Central memory CD8-positive, alpha-beta T cell (primary cell): ENCODE results near the gene STARD5.

Experiments used
- ATAC-seq: fragments of 150-1000 bp; cut with Tn5 transposase; replicated peaks from 2 replicates; pipeline ENCODE4 v1.10.0; 2022; ENCODE audit warnings: mild to moderate bottlenecking, moderate FRiP score, moderate number of reproducible peaks; ENCODE audit not compliant: poor library complexity, severe bottlenecking; ENCODE audit errors: extremely low read depth
- DNase-seq, 2 donors: peaks; one replicate each; pipeline ENCODE4 v3.0.0; 2021; ENCODE audit warnings: low spot score in 2 of 2
- H3K27ac Mint-ChIP-seq: one replicate; pipeline ENCODE4 v1.8.0; 2022; ENCODE audit warnings: low read depth, mild to moderate bottlenecking, moderate library complexity, mixed read lengths
- H3K27me3 Mint-ChIP-seq: one replicate; pipeline ENCODE4 v1.8.0; 2022; ENCODE audit warnings: mixed read lengths
- H3K36me3 Mint-ChIP-seq: one replicate; pipeline ENCODE4 v1.8.0; 2022; ENCODE audit warnings: mild to moderate bottlenecking, moderate library complexity, mixed read lengths; ENCODE audit not compliant: insufficient read depth
- H3K4me1 Mint-ChIP-seq: one replicate; pipeline ENCODE4 v1.8.0; 2022; ENCODE audit warnings: mixed read lengths
- H3K4me3 Mint-ChIP-seq: one replicate; pipeline ENCODE4 v1.8.0; 2022; ENCODE audit warnings: mild to moderate bottlenecking, moderate library complexity, mixed read lengths
- H3K9me3 Mint-ChIP-seq: one replicate; pipeline ENCODE4 v1.8.0; 2022; ENCODE audit warnings: mixed read lengths

The STARD5 gene

DNA sequence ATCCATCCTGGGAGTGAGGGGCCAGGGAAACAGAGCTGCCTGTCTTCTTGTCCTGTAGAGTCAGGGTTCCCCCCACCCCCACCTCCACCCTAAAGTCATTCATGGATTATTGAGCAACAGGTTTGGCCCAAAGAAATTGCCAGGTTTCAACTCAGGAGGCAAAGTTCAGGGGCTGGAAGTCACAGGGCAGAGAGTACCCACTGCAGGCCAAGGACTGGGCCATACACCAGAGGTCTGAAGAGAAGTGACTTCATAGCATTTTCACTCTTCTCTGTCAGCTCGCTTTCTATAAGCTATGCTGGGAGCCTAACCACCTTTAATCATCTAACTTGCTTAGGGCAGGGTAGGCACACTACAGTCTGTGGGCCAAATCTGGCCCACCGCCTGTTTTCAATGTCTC lies 50.1 kb downstream of the STARD5 start:
- DNase-seq: no peak
- no peak overlapping the region for H3K4me3 Mint-ChIP-seq
- H3K27ac Mint-ChIP-seq: no peak overlapping the region
- no peaks in the 10 kb centered on the region for H3K36me3 Mint-ChIP-seq
- no peak for ATAC-seq
- H3K9me3 Mint-ChIP-seq: no peaks in the 10 kb centered on the region
- H3K4me1 Mint-ChIP-seq: peaks cover 15% of the 10 kb centered on the region
- no peaks in the 10 kb centered on the region for H3K27me3 Mint-ChIP-seq

DNA sequence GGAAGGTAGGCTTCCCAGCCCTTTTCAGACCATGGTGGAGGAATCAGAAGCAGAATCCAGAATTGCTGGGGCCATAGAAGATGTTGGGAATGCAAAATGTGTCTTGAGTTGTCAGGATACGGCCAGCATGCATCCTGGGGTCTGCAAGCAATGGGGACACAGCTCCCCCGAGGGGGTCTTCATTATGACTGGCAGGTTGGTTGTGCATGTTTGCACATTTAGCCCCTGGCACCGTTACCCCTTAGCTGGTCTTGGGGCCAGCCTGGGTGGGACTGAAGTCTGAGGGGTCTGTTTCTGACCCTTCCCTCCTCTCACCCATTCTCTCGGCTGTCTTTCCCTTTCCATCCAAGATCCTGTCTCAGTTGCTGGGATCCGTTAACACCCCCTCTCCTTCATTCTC lies 50.7 kb downstream of the STARD5 start:
- Mint-ChIP-seq H3K4me3 (no peak overlapping the region), H3K27me3 (no peaks in the 10 kb centered on the region), H3K9me3 (no peaks in the 10 kb centered on the region), H3K27ac (no peak overlapping the region), H3K36me3 (no peaks in the 10 kb centered on the region), H3K4me1 (peaks cover 12% of the 10 kb centered on the region)
- ATAC-seq: no peak
- DNase-seq: no peak

DNA sequence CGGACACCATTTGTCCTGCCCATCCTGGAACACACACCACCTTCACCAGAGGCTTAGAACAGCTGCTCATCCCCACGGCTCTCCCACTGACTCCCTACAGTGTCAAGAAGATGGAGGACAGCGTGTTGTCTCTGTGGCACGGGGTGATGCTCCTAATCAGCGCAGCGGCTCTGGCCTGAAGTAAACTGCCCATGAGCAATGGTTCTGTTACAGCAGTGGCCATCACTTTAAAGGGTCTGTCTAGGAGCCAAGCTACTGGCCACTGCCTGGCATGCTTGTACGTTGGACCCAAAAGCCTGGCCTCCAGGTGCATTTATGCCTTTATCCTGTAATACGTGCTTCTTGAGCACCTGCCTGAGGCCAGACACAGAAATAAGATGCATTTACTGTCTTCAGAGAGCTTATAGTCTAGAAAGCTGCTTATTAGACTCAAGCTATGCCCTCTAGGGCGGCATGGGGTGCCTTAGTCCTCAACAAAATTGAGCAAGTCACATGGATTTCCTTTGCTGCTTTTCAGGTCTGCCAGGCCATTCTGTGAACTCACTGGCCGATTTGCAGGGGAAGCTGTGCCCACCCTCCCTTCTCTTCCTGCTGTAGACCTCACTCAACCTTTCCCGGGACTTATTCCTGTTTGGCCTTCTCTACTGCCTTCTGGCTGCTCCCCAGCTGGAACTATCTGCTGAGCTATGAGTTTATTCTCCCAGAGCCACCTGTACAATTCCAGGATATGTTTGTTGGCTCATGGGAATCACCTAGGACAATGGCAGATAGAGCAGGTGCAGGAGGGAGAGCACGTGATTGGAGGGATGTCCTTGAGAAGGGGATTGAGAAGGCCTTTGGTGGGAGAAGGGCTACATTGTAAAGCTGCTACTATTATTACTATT lies 51.9 kb downstream of the STARD5 start:
- no peaks in the 10 kb centered on the region for H3K27me3 Mint-ChIP-seq
- no peak overlapping the region for H3K27ac Mint-ChIP-seq
- peaks cover 9% of the 10 kb centered on the region for H3K4me1 Mint-ChIP-seq
- no peak overlapping the region for H3K4me3 Mint-ChIP-seq
- no peak for ATAC-seq
- H3K36me3 Mint-ChIP-seq: no peaks in the 10 kb centered on the region
- no peaks in the 10 kb centered on the region for H3K9me3 Mint-ChIP-seq
- DNase-seq: no peak

DNA sequence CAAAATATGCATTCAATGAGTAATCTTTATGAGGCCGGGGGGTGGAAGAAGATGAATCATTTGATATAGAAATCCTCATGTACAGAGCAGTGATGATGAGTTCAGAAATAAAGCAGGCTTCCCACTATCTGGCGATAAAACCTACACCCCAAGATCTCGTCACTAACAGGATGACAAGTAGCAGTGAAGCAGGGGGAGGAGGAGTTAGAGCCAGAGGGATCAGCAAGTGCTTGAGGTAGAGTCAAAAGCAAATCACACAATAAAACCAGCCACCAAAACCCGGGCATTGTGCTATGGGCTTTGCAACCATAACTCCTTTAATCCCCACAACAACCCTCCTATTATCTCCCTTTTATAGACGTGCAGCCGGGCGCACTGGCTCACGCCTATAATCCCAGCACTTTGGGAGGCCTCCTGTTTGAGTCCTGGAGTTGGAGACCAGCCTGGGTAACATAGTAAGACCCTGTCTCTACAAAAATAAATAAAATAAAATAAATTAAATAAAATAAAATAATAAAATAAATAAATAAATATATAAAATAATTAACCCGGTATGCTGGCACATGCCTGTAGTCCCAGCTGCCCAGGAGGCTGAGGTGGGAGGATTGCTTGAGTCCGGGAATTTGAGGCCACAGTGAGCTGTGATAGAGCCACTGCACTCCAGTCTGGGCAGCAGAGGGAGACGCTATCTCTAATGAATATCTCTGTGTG lies 53.0 kb downstream of the STARD5 start:
- no peak for ATAC-seq
- Mint-ChIP-seq H3K27me3 (no peaks in the 10 kb centered on the region), H3K9me3 (no peaks in the 10 kb centered on the region), H3K4me3 (no peak overlapping the region), H3K36me3 (peaks cover under 1% of the 10 kb centered on the region), H3K27ac (no peak overlapping the region), H3K4me1 (peaks cover 17% of the 10 kb centered on the region)
- no peak for DNase-seq

DNA sequence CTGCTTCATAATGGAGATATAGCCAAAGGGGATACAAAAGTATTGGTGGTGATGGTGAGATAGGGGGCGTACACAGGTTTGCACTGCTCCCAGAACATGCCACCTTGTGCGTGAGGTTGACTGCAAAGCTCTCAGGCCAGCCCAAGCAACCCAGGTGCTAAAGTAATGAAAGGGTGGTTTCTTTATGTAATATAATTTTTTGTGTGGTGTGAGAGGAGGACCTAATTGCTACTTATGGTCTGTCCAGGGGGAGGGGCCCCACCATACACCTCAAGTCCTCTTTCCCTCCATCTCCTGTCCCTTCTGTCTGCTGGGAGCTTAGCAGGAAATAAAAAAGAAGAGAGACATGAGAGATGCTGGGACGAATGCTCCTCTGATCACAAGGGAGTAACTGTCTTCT lies 53.8 kb downstream of the STARD5 start:
- ATAC-seq (no peak), DNase-seq (no peak)
- peaks cover 1% of the 10 kb centered on the region for H3K36me3 Mint-ChIP-seq
- H3K9me3 Mint-ChIP-seq: no peaks in the 10 kb centered on the region
- peaks cover 22% of the 10 kb centered on the region for H3K4me1 Mint-ChIP-seq
- H3K4me3 Mint-ChIP-seq: no peak overlapping the region
- H3K27me3 Mint-ChIP-seq: peaks cover 6% of the 10 kb centered on the region
- no peak overlapping the region for H3K27ac Mint-ChIP-seq

DNA sequence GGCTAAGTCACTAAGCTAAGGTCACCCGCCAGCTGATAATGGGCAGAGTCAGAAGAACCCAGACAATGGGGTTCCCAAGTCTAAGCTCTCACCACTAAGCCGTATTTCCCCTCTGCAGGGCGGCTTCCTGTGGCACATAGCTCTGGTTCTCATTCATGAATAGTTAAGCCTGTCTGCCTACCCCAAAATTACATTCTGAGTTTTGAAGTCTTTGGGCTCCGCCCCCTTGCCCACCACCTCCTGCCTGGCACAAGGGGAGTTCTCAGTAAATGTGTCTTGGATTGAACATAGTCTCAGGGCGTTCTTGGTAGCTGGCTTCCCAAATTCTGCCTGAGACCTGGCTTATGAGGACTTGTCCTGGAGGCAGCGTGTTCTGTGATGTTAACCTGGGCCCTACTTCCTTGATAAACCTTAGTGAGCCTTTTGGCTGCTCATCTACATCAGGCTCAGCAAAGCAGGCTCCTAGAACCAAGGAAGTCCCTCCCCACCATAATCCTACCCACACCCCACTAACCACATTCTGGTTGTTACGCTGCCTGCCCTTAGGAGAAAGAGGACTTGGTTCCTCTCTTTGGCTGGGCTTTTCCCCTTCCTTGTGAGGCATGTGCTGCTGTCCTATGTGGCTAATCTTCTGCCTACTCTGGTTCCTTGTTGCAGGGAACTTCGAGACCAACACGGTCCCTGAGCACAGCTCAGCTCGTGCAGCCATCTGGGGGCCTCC lies 54.9 kb downstream of the STARD5 start:
- DNase-seq: no peak
- ATAC-seq: no peak
- no peak overlapping the region for H3K4me3 Mint-ChIP-seq
- H3K27me3 Mint-ChIP-seq: peaks cover 17% of the 10 kb centered on the region
- no peaks in the 10 kb centered on the region for H3K9me3 Mint-ChIP-seq
- peaks cover 18% of the 10 kb centered on the region for H3K4me1 Mint-ChIP-seq
- H3K36me3 Mint-ChIP-seq: peaks cover 1% of the 10 kb centered on the region
- no peak overlapping the region for H3K27ac Mint-ChIP-seq

DNA sequence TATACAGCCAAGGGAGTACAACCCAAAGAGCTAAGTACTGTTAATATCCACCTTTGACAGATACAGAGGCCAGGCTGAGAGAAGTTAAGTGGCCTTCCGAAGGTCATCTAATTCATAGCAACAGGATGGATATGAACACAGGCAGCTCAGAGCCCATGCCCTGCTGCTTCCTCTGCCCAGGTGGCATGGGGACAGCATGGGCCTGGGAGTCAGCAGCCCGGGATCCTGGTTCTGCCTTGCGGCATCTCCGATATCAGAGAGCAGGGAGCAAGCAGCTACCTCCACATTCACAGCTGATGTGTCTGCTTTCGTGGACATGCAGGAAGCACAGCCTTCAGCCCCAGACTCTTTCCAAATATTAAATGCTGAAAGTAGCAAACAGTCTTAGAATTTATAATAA lies 55.6 kb downstream of the STARD5 start:
- H3K27ac Mint-ChIP-seq: no peak overlapping the region
- no peak for DNase-seq
- no peaks in the 10 kb centered on the region for H3K9me3 Mint-ChIP-seq
- peaks cover 24% of the 10 kb centered on the region for H3K27me3 Mint-ChIP-seq
- H3K4me1 Mint-ChIP-seq: peaks cover 18% of the 10 kb centered on the region
- ATAC-seq: no peak
- no peak overlapping the region for H3K4me3 Mint-ChIP-seq
- peaks cover 1% of the 10 kb centered on the region for H3K36me3 Mint-ChIP-seq

DNA sequence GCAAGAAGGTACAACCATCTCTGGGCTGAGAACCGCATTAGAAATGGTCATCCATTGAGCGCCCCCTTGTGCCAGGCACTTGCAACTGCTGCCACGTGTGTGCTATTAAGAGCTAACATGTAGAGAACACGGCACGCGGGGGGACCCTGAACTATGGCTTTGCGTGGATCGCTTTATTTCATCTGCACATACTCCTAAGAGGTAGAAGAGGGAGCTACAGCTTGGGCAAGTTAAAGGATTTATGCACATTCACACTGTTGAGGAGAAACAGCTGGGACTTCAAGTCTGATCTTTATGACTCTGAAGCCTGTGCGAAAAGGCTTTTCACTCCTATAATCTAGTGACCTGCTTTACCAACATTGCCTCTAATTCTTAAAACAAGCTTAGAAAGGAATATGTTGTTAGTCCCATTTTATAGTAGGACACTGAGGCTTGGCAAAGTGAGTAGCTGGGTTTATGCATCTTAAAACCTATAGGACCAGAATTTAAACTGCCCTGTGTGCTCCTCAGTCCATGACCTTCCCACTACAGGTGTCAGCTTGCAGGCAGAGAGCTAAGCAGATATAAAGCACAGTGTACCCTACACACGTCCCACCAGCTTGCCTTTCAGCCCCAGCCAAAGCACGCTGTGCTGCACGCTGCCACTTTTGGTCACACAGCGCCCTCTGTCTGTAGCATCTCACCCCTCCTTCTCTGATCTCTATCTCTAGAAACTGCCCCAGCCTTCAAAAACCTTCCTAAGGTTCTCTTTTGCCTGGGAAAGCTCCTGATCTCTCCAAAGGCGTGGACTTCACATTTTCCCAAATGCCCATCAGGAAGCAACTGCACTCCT lies 57.8 kb downstream of the STARD5 start:
- Mint-ChIP-seq H3K36me3 (peaks cover 1% of the 10 kb centered on the region), H3K27ac (no peak overlapping the region), H3K4me3 (peak overlapping the region; percentile 56), H3K27me3 (peaks cover 29% of the 10 kb centered on the region), H3K4me1 (peaks cover 18% of the 10 kb centered on the region), H3K9me3 (no peaks in the 10 kb centered on the region)
- ATAC-seq: peak; percentile 96
- peak; percentile 62 to 78 for DNase-seq

DNA sequence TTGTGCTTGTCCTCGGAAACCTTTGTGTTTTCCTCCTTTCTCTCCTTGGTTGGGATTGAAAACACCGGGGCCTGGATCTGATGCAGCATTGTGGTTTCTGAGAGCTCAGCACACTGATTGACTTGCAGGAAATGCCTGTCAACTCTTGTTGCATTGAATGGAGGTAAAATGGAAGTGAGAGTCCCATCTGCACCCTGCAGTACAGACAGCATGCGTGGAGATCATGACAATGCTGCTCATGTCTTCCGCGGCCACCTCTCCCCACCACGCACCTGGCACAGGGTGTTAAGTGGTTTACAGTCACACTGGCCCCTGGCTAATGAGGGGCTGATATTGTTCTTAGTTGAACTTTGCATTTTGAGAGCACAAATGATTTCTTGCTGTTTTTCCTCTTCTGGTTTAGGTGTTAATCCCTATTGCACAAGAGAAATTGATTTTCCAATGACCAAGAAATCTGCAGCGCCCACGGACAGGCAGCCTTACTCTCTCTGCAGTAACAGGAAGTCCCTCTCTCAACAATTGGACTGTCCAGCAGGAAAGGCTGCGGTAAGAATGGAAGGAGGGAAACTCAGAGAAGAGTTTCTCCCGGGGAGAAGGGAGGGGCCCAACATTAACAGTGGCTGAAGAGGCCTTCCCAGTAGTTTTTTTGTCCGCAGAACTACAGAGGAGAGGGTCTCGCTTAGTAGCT lies 58.5 kb downstream of the STARD5 start:
- H3K36me3 Mint-ChIP-seq: peaks cover 1% of the 10 kb centered on the region
- peaks cover 29% of the 10 kb centered on the region for H3K27me3 Mint-ChIP-seq
- H3K4me3 Mint-ChIP-seq: peak overlapping the region; percentile 56
- H3K9me3 Mint-ChIP-seq: no peaks in the 10 kb centered on the region
- H3K27ac Mint-ChIP-seq: no peak overlapping the region
- ATAC-seq (no peak), DNase-seq (no peak)
- peaks cover 18% of the 10 kb centered on the region for H3K4me1 Mint-ChIP-seq

DNA sequence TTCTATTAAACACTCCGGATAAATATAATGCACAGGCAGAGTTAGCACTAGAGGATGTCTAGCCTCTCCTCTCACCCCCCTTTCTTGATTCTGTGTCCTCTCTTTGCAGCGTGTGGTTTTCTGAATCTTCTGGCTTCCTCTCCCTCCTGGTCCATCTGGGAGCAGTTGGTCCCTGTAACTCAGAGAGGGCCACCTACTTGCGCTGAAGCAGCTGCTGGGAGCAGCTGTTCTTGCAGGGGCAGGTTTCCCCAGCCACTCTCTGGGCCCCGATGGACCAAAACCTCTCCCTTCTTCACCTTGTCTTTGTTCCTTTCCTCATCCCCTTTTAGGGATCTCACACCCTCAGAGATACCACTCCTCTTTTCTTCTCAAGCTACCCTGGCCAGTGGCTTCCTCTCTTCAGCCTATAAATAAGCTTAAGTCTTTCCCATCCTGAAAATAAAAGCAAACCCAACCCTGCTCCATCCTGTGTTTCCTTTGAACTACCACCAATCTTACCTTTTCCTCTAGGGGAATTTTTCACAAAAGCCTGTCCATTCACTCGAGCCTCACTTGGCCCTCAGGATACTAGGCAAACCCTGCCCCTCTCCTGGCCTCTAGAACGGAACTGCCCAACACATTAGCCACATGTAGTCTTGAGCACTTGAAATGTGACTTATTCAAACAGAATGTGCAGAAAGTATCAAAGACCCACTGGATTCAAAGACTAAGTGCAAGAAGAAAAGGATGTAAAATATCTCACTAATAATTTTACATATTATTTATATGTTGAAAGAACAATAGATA lies 59.7 kb downstream of the STARD5 start:
- H3K4me1 Mint-ChIP-seq: peaks cover 18% of the 10 kb centered on the region
- H3K36me3 Mint-ChIP-seq: peaks cover 1% of the 10 kb centered on the region
- H3K27ac Mint-ChIP-seq: no peak overlapping the region
- no peak for ATAC-seq
- DNase-seq: no peak
- H3K4me3 Mint-ChIP-seq: no peak overlapping the region
- no peaks in the 10 kb centered on the region for H3K9me3 Mint-ChIP-seq
- peaks cover 39% of the 10 kb centered on the region for H3K27me3 Mint-ChIP-seq

DNA sequence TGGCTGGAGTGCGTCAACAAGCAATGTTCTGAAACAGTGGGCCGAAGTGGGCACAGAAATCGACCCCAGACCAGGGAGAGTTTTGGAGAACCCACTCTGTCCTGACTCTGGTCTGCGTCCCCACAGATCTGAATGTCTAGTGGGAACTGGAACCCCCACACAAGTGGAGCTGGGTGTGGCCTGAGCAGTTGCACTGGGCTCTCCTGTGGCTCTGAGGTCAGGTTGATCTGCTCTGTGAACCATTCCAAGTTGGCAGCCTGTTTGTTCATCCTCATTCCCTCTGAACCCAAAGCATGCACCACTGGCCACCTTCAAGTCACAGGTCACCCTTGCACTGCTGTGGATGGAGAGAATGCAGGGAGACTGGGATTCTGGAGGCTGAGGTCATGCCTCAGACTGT lies 60.5 kb downstream of the STARD5 start:
- Mint-ChIP-seq H3K36me3 (peaks cover 1% of the 10 kb centered on the region), H3K4me1 (peaks cover 18% of the 10 kb centered on the region), H3K4me3 (no peak overlapping the region), H3K9me3 (no peaks in the 10 kb centered on the region), H3K27ac (no peak overlapping the region), H3K27me3 (peaks cover 47% of the 10 kb centered on the region)
- DNase-seq (no peak), ATAC-seq (no peak)
